ENCODE results near the gene TM9SF2. TPM values are rescaled to one million over a fixed set of nuclear protein-coding genes. Genes with fewer than 3 reads are reported as not detected.

TM9SF2 gene
- total RNA-seq, 2 donors from 2014 or later, result 49.8 to 63.6 TPM

DNA sequence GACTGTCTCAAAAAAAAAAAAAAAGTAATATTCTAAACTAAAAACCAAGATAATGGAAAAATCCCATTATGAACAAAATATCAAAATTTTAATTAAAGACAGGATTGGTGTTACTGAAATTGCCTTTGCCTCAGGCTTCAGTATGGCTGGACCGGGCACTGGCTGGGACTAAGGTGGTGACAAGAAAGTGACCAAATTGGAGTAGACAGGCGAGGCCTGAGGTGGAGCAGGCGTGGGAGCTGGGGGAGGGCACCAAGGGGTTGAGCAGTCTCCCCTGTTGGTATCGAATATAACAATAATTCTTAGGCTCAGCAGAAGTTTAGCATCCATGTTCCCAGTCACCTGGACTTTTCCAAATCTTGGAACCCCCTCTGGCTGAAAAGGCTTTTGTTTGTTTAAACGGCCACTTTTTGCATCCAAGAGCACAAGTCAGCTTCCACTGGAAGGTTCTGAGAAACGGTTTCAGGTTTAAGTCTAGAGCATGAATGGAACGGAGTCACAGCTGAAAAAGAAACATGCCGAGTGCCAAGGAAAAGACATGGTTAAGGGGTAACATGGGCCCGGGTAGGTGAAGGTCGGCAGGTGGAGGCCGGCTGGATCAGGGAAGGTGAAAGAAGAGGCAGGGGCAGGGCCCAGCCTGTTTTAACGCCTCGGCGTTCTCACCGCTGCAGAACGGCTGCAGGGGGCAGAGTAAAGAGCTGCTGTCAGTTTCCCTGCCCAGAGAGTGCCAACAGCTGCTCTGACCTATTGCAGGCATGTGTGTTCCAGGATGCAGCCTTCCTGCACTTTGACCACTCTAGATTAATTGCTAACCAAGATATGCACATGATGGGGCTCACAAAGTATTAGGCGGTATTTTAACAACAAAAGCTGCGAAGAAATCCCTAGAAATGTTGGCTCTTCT lies 104.4 kb downstream of the TM9SF2 start:
- intact Hi-C loops (cut with DNase I), result no loop called here
- Histone ChIP-seq H3K27me3 (no peaks in the 10 kb centered on the region), H3K27ac (peak overlapping the region; percentile 78 to 93 (median 88)), H3K4me3 (no peak overlapping the region), H3K4me1 (peaks cover 16% of the 10 kb centered on the region), H3K9me3 (no peaks in the 10 kb centered on the region), H3K36me3 (replicated peaks in 1 of 2; ENCODE audit: insufficient read depth in 1 of 2, low read depth in 2 of 2) (no peaks in the 10 kb centered on the region)
- TF ChIP-seq, protein P1, sequence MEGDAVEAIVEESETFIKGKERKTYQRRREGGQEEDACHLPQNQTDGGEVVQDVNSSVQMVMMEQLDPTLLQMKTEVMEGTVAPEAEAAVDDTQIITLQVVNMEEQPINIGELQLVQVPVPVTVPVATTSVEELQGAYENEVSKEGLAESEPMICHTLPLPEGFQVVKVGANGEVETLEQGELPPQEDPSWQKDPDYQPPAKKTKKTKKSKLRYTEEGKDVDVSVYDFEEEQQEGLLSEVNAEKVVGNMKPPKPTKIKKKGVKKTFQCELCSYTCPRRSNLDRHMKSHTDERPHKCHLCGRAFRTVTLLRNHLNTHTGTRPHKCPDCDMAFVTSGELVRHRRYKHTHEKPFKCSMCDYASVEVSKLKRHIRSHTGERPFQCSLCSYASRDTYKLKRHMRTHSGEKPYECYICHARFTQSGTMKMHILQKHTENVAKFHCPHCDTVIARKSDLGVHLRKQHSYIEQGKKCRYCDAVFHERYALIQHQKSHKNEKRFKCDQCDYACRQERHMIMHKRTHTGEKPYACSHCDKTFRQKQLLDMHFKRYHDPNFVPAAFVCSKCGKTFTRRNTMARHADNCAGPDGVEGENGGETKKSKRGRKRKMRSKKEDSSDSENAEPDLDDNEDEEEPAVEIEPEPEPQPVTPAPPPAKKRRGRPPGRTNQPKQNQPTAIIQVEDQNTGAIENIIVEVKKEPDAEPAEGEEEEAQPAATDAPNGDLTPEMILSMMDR (IDR thresholded peaks at IDR 0.05), result peak in 3 of 7 experiments; percentile 18 to 43 (median 29)
- peak in 1 of 3 donors; percentile 34 for TF ChIP-seq POLR2A (IDR thresholded peaks at IDR 0.05)
- DNase-seq (peak; percentile 68 to 82 (median 78)), ATAC-seq (peak; percentile 70)
- 19 to 20% methylated on average over 17 to 18 of the region's 18 CpGs for WGBS, 2 donors

DNA sequence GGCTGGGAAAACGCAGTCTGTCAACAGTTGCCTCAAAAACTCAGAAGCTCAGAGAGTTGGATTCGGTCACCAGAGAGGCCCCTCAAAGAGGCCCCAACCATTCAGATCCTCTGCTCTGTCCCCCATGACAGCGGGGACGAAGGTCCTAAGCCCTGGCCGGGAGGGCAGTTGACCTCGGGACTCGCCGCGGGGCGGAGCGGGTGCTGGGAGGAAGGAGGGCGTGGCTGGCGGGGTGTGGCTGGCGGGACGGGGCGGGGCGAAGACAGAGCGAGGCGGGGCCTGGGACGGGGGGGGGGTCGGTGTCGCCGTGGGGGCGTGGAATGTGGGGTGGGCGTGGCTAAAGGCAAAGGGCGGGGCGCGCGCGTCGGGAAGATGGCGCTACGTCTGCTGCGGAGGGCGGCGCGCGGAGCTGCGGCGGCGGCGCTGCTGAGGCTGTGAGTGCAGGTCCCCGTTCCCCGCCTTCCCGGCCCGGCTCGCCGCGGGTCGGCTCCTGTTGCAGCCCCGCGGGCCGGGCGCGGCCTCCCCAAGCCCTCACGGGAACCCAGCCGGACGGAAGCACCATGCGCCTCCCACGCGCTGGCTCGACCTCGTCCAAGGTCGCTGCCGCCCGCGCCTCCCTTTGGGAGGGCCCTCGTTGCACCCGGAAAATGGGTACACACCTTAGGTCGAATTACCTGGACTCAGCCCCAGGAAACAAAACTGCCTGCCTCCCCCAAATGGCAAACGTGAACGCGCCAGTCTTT lies 105.2 kb downstream of the TM9SF2 start, which contains the start of gene CLYBL:
TSS of gene CLYBL (plus strand) at position 367 of the 743 bp plus-strand sequence.
- ATAC-seq, result peak; percentile 91
- Histone ChIP-seq H3K4me3 (peak within 1 kb of the TSS; percentile 33 to 65), H3K9me3 (no peaks in the 10 kb centered on the region)

DNA sequence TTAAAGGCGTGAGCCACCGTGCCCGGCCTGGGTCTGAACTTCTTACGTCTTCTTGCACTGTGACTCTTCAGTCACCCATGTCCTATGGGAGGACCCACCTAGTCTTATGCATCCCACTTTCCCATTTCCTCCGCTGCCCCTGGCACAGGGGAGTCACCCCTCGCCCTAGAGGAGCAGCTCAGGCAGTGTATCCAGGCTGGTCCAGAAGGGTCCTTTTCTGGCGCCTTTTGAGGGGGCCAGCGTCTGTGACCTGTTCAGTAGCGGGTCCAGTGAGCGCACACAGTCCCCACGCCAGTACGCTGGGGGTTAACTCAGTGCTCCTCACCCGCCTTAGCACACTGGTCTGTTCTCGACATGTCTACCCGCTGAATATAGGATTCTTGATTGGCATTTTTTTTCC lies 107.1 kb downstream of the TM9SF2 start:
- no peak for DNase-seq
- TF ChIP-seq, protein P1 (IDR thresholded peaks at IDR 0.05), result no peak
- no peak for TF ChIP-seq POLR2A (IDR thresholded peaks at IDR 0.05)
- H3K9me3 ChIP-seq, result no peaks in the 10 kb centered on the region
- WGBS, 2 donors, result 91 to 93% methylated on average over 15 of the region's 15 CpGs
- H3K27ac ChIP-seq, result no peak overlapping the region
- no peaks in the 10 kb centered on the region for H3K36me3 ChIP-seq (replicated peaks in 1 of 2; ENCODE audit: insufficient read depth in 1 of 2, low read depth in 2 of 2)
- ATAC-seq, result no peak
- H3K27me3 ChIP-seq, result no peaks in the 10 kb centered on the region
- no peak overlapping the region for H3K4me3 ChIP-seq
- intact Hi-C loops (cut with DNase I), result no loop called here
- H3K4me1 ChIP-seq, result peaks cover 16% of the 10 kb centered on the region

More for the DNA sequence above, 105.2 kb downstream of the TM9SF2 start, which contains the start of gene CLYBL:
- WGBS, 2 donors, result 0 to 1% methylated on average over 31 to 54 of the region's 73 CpGs
- H3K4me1 ChIP-seq, result peaks cover 16% of the 10 kb centered on the region
- H3K36me3 ChIP-seq (replicated peaks in 1 of 2; ENCODE audit: insufficient read depth in 1 of 2, low read depth in 2 of 2), result no peaks in the 10 kb centered on the region
- intact Hi-C loops (cut with DNase I), result no loop called here
- TF ChIP-seq POLR2A (IDR thresholded peaks at IDR 0.05), result peak; percentile 57 to 74 (median 65)
- TF ChIP-seq, protein P1 (IDR thresholded peaks at IDR 0.05), result peak in 1 of 7 experiments; percentile 10
- H3K27ac ChIP-seq, result peak within 1 kb of the TSS; percentile 78 to 93 (median 88)
- no peaks in the 10 kb centered on the region for H3K27me3 ChIP-seq
- peak; percentile 89 to 92 (median 91) for DNase-seq

DNA sequence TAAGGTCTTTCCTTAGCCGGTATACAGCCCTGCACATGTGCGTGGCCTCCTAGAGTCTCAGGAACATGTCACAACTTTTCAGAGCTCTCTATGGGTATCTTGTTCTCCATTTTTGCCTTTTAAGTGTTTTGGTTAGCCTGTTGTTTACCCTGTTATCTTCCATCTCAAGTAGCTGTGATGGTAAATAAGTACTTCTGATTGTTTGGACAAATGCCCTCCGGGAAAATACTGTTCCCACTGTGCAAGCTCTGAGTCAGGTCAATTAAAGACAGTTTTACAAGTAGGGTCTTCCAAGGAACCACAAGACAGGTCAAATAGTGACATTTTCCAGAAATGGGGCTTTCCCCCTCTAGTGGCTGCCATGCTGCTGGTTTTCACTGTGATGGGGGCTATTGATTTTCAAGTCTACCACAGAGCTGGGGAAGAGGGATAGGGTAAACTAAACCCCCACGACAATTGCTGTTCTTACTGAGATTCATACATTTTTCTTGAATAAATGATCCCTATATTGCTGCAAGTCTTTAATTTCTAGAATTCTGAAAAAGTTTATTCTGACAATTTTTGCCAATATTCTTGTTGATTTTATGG lies 109.5 kb downstream of the TM9SF2 start:
- WGBS, 2 donors, result 55 to 62% methylated on average over 4 of the region's 4 CpGs
- DNase-seq (no peak), ATAC-seq (no peak)
- Histone ChIP-seq H3K27me3 (no peaks in the 10 kb centered on the region), H3K27ac (no peak overlapping the region), H3K9me3 (no peaks in the 10 kb centered on the region), H3K36me3 (replicated peaks in 1 of 2; ENCODE audit: insufficient read depth in 1 of 2, low read depth in 2 of 2) (no peaks in the 10 kb centered on the region), H3K4me3 (no peak overlapping the region), H3K4me1 (peaks cover 16% of the 10 kb centered on the region)
- intact Hi-C loops (cut with DNase I), result no loop called here
- TF ChIP-seq, protein P1 (IDR thresholded peaks at IDR 0.05), result no peak
- TF ChIP-seq POLR2A (IDR thresholded peaks at IDR 0.05), result no peak

Small RNA genes within 50 kb of the gene (small RNA-seq; reads per million reads assigned to genes)
- gene AL139035.1, result not detected

Other genes with a start within 250 kb of the TM9SF2 start
- not detected for gene GPR18, start 243.1 kb upstream of the TM9SF2 start, total RNA-seq
- 1 to 10 TPM in 1 of 2 donors, not detected in 1; 3.6 TPM for gene GPR183, start 194.1 kb upstream of the TM9SF2 start, total RNA-seq
- 10 to 100 TPM in 1 of 2 donors, 1 to 10 TPM in 1; 3.9 to 17.8 TPM for gene CLYBL, start 105.2 kb downstream of the TM9SF2 start, total RNA-seq